Measurements from ENCODE around the gene WDR4.
"Not testable (repeated sequence)": the region's sequence is repeated elsewhere in the genome, so short reads cannot be mapped to it uniquely, and the experiment has no call there.

WDR4 gene

DNA sequence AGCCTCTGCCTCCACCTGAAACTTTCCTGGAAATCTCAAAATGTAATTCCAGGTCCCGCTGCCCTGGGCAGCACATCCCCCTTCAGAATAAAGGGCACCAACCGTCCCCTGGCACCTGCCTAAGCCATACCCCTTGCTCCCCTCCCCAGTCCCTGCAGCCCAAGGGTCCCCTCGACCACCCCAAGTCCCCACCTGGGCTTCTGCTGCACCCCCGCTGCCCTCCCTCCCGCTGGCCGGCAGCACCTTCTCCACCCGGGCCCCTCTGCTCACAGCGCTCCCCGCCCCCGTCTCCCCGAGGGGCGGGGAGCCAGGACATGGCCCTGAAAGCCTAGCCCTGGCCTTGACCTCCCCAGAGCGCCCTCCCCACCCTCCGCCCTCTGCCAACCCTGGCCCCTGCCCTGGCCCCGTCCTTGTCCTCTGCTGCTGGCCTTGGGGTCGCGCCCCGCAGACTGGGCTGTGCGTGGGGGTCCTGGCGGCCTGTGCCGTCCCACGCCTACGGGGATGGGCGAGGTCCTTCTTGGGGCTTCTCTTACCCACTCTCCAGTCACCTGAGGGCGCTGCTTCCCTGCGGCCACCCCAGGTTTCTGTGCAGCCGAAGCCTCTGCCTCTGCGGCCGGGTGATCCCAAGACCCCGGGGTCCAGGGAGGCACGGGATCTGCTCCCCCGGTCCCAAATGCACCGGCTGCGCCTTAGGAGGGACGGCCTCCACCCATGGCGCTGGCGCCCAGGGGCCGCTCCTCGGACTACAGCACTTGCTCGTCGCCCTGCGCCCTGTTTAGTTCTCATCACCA, 41.7 kb downstream of the WDR4 start:
- no peak for DNase-seq

DNA sequence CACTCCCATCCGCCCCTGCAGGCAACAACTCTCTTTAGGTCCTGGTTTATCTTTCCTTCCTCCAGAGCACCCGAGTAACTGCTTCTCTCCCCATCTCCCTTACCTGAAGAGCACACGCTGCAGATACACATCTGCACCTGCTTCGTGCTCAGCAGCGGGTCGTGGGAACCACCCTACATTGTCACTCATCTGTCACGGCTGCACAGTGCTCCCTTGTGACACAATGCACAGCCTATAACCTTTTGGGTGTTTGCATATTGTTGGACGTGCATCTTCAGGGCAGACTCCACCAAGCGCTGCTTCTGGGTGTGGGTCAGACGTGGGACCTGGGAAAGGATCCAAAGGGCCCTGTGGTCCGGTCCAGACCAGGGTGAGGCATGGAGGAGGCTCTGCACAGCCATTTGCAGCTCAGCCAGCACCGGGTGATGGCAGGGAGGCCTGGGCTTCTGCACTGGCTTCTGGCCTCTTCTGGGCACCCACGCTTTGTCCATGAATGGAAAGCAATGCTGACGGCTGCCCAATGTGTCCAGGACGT, 42.5 kb downstream of the WDR4 start:
- no peak for DNase-seq

DNA sequence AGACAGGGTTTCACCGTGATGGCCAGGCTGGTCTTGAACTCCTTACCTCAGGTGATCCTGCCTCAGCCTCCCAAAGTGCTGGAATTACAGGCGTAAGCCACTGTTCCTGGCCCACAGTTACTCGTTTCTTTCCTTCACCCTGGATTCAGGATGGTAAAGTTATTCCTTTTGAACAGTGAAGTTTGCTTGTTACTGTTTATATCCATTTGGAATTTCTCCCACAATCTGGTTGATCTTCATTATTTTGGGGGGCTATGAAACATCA, 43.0 kb downstream of the WDR4 start:
- no peak for DNase-seq

DNA sequence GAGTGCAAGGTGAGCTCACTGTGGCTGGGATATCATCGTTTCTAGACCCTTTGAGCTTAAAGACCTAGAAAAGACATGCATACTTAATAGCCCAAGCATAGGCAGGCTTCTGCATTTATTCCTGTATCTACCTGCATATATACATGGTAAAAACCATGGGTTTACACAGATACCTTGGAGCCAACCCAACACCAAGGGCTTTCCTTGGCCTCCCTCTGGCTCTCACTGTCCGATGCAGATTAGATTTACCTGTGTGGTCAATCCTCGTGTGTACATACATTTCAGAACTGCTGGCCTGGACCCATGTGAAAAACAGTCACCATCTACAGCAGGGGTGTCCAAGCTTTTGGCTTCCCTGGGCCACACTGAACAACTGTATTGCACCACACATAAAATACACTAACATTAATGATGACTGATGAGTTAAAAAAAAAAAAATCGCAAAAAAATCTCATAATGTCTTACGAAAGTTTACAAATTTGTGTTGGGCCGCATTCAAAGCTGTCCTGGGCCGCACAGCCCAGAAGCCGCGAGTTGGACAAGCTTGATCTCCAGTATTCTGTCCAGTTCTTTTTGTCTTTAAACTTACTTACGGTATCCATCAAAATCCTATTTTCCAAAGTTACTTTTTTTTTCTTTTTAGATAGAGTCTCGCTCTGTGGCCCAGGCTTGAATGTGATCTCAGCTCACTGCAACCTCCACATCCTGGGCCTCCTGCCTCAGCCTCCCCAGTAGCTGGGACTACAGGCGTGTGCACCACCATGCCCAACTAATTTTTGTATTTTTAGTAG, 43.5 kb downstream of the WDR4 start:
- no peak for DNase-seq

DNA sequence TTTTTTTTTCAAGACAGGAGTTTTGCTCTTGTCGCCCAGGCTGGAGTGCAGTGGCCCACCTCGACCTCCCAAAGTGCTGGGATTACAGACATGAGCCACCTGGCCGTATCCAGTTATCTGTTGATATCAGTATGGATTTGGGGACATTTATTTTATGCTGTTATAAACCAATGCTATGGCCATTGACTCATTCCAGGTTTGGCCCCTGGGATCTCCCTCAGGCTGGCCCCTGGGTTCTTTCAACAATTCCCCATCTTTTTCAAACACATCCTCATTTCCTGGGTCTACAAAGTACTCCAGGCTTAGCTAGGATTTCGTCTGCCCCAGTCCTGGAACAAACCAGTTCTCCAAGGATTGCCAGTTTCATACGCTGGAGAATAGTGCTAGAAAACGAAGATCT, 44.1 kb downstream of the WDR4 start:
- no peak for DNase-seq

DNA sequence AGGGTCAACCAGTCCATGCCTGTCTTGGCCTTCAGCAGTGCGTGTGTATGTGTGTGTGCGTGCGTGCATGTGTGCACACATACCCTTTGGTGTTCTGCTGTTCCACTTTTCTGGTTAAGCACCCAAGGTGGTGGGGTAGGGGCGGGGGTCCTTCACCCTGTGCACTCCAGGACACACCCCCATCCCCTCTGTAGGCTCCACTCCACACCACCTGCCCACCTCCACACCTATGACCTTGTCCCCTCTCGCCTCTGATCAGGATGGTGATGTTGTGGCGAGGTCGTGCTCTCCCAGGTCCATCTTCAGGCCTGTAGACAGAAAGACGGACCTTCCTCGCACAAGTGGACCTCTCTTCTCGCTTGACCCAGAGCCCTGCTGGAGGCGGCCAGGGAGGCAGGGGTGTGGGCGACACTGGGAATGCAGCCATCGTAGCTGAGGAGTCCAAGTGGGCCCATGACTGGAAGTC, 44.6 kb downstream of the WDR4 start:
- DNase-seq: no peak

DNA sequence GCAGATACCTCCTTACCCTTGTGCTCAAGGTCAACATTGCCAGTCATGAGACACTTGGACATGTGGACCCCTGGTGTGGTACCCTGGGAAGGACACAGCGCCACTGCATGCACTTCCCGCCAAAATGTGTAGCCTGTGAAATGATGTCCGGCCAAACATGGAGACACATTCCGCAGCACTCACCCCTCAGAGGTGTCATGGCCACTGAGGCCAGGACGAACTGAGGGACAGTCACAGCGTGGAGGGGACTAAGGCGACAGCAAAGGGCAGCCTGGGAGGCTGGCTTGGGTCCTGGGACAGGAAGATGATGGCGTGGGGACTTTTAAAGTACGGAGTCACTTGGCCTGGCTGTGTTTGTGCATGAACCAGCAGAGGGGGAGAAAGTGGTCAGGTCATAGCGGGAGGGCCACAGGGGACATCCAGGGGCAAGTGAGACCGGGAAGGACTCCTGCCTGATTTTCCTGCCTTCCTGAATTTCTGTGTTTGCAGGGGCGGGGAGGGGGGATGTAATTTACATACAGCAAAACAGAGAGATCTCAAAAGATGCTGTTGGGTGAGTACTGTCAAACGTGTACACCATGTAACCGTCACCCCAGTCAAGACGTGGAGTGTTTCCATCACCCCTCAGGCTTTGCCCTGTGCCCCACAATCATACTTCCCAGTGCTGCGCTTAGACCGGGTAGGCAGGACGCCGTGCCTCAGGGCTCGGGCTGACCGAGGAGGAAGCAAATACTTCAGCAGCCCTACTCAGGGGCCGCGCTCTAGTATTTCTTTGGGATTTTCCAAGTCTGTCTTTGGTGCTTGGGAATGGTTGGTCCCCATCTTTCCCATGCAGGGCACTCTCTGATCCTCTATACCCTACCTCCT, 45.2 kb downstream of the WDR4 start:
- DNase-seq: no peak

DNA sequence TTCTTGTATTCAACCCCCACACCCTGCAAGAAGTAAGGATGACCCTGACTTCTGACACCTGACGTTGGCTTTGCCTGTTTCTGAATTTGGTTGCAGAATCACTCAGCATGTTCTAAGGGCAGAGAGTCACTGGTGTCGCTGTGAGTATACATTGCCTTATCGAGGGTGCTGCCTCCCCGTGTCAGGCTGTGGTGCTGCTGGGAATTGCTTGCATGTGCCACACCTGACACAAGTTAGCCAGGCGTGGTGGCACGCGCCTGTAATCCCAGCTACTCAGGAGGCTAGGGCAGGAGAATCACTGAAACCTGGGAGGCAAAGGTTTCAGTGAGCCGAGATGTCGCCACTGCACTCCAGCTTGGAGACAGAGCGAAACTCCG, 45.9 kb downstream of the WDR4 start:
- DNase-seq: no peak

DNA sequence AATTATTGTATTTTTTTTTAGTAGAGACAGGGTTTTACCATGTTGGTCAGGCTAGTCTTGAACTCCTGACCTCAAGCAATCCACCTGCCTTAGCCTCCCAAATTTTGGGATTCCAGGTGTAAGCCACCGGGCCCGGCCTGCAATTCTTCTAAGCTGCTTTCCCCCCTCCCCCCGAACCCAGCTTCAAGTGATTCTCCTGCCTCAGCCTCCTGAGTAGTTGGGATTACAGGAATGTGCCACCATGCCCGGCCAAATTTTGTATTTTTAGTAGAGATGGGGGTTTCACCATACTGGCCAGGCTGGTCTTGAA, 47.1 kb downstream of the WDR4 start:
- DNase-seq: not testable (repeated sequence)

DNA sequence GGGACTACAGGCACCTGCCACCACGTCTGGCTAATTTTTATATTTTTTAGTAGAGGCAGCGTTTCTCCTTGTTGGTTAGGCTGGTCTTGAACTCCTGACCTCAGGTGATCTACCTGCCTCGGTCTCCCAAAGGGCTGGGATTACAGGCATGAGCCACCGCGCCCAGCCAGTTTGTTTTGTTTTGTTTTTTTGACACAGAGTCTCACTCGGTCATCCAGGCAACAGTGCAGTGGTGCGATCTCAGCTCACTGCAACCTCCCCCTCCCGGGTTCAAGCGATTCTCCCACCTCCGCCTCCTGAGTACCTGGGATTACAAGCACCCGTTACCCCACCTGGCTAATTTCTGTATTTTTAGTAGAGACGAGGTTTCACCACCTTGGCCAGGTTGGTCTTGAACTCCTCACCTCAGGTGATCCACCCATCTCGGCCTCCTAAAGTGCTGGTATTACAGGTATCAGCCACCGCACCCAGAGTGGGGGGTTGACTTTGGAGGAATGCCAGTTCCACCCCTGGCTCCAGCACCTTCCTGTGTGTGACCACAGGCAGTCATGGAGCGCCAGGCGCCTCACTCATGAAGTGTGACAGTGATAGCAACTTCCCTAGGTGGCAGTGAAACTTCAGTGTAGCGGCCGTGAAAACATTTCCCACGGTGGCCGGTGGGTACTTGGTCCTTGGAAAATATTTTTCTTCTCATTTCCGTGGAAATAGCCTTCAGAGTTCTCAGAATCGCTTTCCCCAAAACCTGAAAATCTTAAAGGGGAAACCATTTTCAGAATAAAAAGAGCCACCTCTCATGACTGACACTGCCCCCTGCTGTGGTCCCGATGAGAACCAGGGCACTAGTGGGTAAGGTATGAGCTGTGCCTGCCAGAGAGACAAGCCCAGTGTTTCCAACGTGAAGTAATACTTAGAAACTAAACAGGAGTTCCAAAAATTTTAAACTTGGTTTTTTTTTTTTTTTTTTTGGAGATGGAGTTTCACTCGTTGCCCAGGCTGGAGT, 48.6 kb downstream of the WDR4 start:
- DNase-seq: peak in 1 of 3 donors; percentile 15

DNA sequence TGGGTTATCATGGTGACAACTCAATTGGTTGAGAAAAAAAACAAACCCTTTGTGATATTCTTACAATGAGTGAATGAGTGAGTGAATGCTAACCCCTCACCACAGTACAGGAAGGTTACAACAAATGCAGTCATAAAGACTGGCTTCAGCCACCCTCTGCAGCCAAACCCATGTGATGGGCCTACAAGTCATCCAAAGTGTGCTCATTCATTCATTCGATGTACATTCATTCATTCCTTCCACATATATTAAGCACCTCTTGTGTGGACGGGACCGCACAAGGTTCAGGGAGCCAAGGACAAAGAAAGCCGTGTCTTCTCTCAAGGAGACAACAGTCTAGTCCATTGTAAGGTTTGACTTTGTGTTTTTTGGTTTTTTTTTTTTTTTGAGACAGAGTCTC, 49.4 kb downstream of the WDR4 start:
- DNase-seq: no peak

DNA sequence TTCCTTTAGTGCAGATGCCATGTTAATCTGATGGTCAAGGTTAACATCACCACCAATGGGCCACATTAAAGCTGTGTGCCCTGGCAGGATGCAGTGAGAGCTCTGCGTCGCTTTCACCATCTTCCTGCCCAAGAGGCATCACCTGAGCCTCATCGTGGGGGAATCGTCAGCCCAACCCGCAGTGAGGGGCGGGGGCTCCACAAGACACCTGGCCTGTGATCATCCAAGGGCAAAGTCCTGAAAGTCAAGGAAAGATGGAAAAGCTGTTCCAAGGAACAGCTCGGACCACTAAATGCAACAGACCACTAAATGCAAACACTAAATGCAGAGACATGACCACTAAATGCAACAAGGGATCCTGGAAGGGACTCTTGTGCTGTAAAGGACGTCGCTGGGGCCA, 49.9 kb downstream of the WDR4 start:
- no peak for DNase-seq

DNA sequence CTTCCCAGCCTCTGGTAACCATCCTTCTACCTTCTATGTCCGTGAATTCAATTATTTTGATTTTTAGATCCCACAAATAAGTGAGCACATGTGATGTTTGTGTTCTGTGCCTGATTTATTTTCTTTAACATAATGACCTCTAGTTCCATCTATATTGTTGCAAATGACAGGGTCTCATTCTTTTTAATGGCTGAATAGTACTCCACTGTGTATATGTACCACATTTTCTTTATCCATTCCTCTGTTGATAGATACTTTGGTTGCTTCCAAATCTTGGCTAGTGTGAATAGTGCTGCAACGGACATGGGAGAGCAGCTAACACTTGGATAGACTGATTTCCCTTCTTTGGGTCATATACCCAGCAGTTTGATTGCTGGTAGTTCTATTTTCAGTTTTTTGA, 51.8 kb downstream of the WDR4 start:
- no peak for DNase-seq

DNA sequence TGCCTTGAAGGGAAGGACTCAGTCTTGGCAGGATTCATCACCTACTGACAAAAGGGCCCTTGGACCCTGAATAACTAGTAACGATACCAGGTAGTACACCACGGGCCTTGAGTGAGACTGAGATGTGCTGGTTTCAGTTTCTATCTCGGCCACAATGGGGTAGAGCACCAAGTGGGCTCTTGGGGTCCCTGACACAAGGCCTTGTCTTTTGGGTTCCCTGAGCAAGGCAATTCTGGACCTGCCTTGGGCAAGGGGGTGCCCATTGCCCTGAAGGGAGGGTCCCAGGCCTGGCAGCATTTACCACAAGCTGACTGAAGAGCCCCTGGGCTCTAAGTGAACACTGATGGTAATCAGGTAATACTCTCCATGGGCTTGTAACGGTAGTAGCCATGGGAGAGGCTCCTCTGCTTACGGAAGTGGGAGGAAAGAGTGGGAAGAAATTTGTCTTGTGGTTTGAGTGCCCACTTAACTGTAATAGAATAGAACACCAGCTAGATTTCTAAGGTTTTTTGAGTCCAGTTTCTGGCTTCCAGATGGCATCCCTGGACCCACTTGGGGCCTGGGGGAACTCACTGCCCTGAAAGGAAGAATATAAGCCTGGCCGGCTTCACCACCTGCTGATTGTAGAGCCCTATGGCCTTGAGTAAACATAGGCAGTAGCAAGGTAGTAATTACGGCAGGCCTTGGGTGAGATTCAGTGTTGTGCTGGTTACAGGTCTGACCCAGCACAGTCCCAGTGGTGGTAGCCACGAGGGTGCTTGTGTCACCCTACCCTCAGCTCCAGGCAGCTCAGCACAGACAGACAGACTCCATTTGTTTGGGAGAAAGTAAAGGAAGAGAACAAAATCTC, 58.5 kb downstream of the WDR4 start:
- no peak for DNase-seq

DNA sequence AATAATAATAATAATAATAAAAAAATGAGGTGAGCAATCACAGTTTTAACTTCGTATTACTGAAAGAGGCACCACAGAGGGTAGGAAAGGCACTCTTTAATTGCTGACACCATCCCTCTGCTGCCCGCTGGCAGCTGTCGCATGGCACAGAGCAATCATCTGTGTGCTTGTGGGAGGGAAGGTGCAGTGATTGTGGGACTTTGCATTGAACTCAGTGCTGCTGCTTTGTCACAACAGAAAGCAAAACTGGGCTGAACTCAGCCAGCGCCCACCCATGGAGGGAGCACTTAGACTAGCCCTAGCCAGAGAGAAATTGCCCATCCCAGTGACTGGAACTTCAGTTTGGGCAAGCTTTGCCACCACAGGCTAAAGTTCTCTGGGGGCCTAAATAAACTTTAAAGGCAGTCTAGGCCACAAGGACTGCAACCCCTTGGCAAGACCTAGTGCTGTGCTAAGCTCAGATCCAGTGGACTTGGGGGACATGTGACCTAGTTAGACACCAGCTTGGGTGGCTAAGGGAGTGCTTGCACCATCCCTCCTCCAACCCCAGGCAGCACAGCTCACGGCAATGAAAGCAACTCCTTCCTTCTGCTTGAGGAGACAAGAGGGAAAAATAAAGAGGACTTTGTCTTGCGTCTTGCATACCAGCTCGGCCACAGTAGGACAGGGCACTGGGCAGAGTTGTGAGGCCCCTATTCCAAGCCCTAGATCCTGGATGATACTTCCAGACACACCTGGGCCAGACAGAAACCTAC, 59.3 kb downstream of the WDR4 start:
- DNase-seq: no peak

DNA sequence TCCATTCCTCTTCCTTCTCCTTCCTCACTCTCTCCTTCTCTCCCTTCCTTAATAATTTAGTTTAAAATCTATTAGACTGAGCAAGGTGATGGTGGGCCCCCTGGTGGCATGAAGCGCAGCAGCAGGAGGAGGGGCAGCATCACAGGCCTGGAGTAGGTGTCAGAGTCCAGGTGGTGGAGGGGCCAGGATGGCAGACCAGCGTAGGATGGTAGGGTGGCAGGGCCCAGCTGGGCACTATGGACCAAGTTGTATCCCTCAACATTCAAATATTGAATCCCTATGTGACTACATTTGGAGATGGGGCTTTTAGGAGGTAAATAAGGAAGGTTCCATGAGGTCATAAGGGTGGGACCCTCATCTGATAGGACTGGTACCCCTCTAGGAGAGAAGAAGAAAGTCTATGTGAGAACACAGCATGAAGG, 61.0 kb downstream of the WDR4 start:
- DNase-seq: peak; percentile 60 to 81 (median 73)

DNA sequence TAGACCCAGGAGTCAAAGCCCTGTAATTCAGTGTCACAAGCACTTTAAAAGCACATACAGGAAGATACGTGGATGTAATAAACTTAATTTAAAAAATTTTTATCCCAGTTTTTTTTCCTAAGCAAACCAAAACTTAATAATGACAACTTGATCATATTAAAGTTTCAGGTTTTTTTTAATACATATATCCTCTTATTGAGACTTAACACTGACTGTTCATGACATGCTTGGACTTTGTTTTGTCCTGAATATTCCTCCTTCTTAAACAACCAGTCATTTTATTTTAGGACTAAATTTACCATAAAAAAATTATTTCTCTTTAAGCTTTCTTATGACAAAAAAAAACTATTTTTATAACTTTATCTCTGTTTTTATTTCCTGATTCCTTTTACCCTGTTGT, 64.1 kb downstream of the WDR4 start:
- DNase-seq: no peak

DNA sequence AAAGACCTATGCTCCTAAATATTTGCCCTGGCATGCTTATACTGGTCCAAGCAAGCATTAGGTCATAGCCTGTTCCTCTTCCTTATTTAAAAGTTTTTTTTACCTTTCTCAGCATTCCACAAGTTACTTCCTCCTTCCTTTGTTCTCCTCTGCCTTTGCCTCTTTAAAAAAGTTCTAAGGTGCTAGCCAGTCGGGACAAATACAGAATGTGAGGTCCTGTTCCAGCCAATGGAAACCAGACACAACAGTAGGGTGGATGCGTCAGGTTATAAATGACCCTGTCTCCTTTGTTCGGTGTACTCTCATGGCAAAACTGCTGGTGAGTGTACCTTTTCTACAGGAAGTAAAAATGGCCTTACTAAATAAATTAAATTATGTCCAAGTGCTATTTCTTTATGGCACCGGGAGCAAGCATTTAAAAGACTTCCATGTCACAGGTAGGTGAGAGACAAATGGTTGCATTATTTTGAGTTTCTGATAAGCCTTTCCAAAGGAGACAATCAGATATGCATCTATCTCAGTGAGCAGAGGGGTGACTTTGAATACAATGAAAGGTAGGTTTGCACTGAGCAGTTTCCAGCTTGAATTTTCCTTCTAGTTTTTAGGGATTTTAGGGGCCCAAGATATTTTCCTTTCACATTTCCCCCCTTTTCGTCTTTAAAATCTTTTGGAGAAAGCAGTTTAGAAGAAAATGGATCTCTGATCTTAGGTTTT, 66.7 kb downstream of the WDR4 start:
- peak in 2 of 3 donors; percentile 23 to 31 for DNase-seq

DNA sequence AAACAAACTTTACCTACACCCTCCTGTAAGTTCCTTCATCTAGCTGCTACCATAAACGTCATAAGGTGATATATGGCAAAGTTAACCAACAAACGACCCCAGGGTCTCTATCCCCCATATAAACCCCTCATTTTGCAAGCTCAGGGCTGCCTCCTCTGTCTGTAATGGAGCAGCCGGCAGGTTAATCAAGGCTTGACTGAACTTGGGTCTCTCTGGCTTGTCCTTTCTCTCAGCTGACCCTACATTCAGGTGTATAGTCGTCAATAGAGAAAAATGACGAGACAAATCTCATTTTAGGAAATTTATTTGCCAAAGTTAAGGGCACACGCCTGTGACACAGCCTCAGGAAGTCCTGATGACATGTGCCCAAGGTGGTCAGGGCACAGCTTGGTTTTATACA, 67.4 kb downstream of the WDR4 start:
- no peak for DNase-seq

Measured in suppressor macrophage treated with lipopolysaccharide for 1 hour (primary cell).